Central memory CD8-positive, alpha-beta T cell (primary cell): ENCODE data around the gene PTPN1.
"Not testable (repeated sequence)": the region's sequence is repeated elsewhere in the genome, so short reads cannot be mapped to it uniquely, and the experiment has no call there.

Experiments used
- ATAC-seq: fragments of 150-1000 bp; cut with Tn5 transposase; replicated peaks from 2 replicates; pipeline ENCODE4 v1.10.0; 2022; ENCODE audit warnings: mild to moderate bottlenecking, moderate FRiP score, moderate number of reproducible peaks; ENCODE audit not compliant: poor library complexity, severe bottlenecking; ENCODE audit errors: extremely low read depth
- DNase-seq, 2 donors: peaks; one replicate each; pipeline ENCODE4 v3.0.0; 2021; ENCODE audit warnings: low spot score in 2 of 2
- H3K27ac Mint-ChIP-seq: one replicate; pipeline ENCODE4 v1.8.0; 2022; ENCODE audit warnings: low read depth, mild to moderate bottlenecking, moderate library complexity, mixed read lengths
- H3K27me3 Mint-ChIP-seq: one replicate; pipeline ENCODE4 v1.8.0; 2022; ENCODE audit warnings: mixed read lengths
- H3K36me3 Mint-ChIP-seq: one replicate; pipeline ENCODE4 v1.8.0; 2022; ENCODE audit warnings: mild to moderate bottlenecking, moderate library complexity, mixed read lengths; ENCODE audit not compliant: insufficient read depth
- H3K4me1 Mint-ChIP-seq: one replicate; pipeline ENCODE4 v1.8.0; 2022; ENCODE audit warnings: mixed read lengths
- H3K4me3 Mint-ChIP-seq: one replicate; pipeline ENCODE4 v1.8.0; 2022; ENCODE audit warnings: mild to moderate bottlenecking, moderate library complexity, mixed read lengths
- H3K9me3 Mint-ChIP-seq: one replicate; pipeline ENCODE4 v1.8.0; 2022; ENCODE audit warnings: mixed read lengths

Gene PTPN1

GRCh38 chr20:50605136-50605535, 95.0 kb downstream of the PTPN1 start:
- Mint-ChIP-seq H3K27ac (no peak overlapping the region), H3K36me3 (peaks cover 7% of the 10 kb centered on the region), H3K9me3 (no peaks in the 10 kb centered on the region), H3K4me1 (no peaks in the 10 kb centered on the region), H3K4me3 (no peak overlapping the region), H3K27me3 (peaks cover 48% of the 10 kb centered on the region)
- DNase-seq (no peak), ATAC-seq (no peak)

- no peak for ATAC-seq
- DNase-seq = no peak
- H3K4me1 Mint-ChIP-seq = no peaks in the 10 kb centered on the region
- H3K27ac Mint-ChIP-seq = no peak overlapping the region
- H3K4me3 Mint-ChIP-seq = no peak overlapping the region
- peaks cover 38% of the 10 kb centered on the region for H3K27me3 Mint-ChIP-seq
- H3K36me3 Mint-ChIP-seq = peaks cover 7% of the 10 kb centered on the region
- H3K9me3 Mint-ChIP-seq = no peaks in the 10 kb centered on the region
Observed at GRCh38 chr20:50607436-50607835, 97.3 kb downstream of the PTPN1 start.

DNA sequence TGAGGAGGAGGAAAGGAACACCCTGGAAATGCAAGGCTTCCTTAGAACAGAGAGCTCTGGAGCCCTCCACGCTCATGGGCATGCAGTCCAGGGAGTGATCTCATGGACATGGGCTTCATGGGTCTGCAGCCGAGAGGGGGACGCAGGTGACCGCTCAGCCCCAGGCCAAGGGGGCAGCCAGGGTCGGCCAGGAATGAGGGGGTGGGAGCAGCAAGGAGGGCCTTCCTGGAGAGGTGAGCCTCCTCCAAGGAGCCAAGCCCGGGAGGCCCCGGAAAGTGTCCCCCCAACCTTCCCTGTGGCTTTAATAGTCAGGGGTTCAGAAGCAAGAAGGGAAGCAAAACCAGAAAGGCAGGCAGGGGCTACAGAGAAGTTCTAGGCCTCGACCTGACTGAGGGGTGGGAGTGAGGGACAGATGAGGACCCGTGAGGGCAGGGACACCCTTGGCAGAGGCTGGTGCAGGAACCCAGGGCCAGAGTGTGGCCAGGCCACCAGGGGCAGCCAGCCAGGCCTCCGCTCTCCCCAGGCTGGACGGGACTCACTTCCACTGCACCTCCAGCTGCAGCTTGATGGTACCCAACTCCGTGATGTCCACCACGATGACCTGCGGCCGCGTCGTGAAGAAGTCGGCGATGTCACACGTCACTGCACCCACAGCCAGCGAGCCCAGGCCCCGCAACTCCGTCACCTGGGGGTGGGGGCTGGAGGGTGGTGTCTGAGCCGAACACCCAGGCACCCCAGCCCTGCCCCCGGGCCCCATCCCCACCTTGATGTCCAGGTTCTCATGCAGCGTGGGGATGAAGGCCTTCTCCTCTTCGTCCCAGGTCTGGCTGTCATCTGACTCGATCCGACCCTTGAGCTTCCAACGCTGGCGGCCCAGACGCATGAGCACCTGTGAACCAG, 97.9 kb downstream of the PTPN1 start:
- no peak for ATAC-seq
- H3K27me3 Mint-ChIP-seq = peaks cover 33% of the 10 kb centered on the region

DNA sequence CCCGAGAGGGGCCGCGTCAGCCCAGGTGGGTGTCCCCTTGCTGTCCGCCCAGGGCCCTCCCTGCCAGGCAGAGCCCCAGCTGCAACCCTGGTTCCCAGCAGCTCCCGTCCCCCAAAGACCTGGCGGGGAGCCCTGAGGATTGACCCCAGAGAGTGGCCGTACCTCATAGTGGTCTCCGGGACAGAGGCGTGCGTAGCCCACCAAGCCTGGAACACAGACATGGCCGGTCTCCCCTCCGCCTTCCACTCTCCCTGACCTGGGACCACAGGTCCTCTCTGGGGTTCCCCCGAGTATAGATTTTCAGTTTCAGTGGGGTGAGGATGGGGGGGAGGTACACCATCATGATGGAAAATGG, 98.5 kb downstream of the PTPN1 start:
- Mint-ChIP-seq H3K27me3 (peaks cover 26% of the 10 kb centered on the region), H3K4me3 (no peak overlapping the region), H3K36me3 (peaks cover 3% of the 10 kb centered on the region), H3K4me1 (no peaks in the 10 kb centered on the region), H3K27ac (no peak overlapping the region), H3K9me3 (no peaks in the 10 kb centered on the region)
- DNase-seq (no peak), ATAC-seq (no peak)

More for the DNA sequence above, 97.9 kb downstream of the PTPN1 start:
- H3K27ac Mint-ChIP-seq = no peak overlapping the region
- no peaks in the 10 kb centered on the region for H3K9me3 Mint-ChIP-seq
- no peaks in the 10 kb centered on the region for H3K4me1 Mint-ChIP-seq
- H3K36me3 Mint-ChIP-seq = peaks cover 3% of the 10 kb centered on the region
- no peak overlapping the region for H3K4me3 Mint-ChIP-seq
- DNase-seq = no peak

GRCh38 chr20:50609438-50609989, 99.3 kb downstream of the PTPN1 start:
- Mint-ChIP-seq H3K4me1 (no peaks in the 10 kb centered on the region), H3K9me3 (no peaks in the 10 kb centered on the region), H3K36me3 (peaks cover 3% of the 10 kb centered on the region), H3K27ac (no peak overlapping the region), H3K4me3 (no peak overlapping the region), H3K27me3 (peaks cover 19% of the 10 kb centered on the region)
- ATAC-seq (no peak), DNase-seq (no peak)

- H3K36me3 Mint-ChIP-seq = peaks cover 3% of the 10 kb centered on the region
- no peak for ATAC-seq
- DNase-seq = no peak
- no peak overlapping the region for H3K4me3 Mint-ChIP-seq
- no peaks in the 10 kb centered on the region for H3K4me1 Mint-ChIP-seq
- H3K9me3 Mint-ChIP-seq = no peaks in the 10 kb centered on the region
- H3K27ac Mint-ChIP-seq = peak overlapping the region; percentile 53
- H3K27me3 Mint-ChIP-seq = peaks cover 18% of the 10 kb centered on the region
Observed at GRCh38 chr20:50610212-50610718, 100.1 kb downstream of the PTPN1 start.

DNA sequence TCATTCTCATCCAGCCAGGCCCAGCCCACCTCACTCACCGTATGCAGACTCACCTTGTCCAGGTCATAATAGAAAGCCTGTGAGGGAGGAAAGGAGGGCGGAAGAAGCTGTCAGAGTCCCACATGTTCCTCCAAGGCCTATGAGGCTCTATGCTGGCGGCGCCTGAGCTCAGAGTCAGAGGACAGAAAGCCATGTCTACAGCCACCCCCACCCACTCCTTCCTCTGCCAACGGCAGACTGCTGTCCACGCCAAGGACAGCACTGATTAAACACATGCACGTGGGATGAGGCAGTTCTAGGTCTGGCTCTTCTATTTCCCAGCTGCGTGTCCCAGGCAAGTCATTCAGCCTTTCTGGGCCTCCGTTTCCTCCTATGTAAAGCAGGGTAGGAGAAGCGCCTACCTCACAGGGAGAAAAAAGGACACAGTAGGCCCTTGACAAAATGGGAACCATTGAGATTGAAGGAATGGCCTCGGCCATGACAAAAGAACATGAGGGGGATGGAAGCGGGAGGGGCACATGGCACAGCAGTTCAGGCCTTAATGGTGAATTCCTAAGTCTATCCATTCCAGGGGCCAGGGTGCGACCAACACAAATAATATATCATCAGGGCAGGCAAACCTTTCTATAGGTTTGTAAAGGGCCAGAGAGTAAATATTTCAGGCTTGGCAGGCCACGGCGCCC, 101.1 kb downstream of the PTPN1 start:
- no peak for ATAC-seq
- H3K27ac Mint-ChIP-seq = peak overlapping the region; percentile 53
- H3K4me1 Mint-ChIP-seq = no peaks in the 10 kb centered on the region
- no peak overlapping the region for H3K4me3 Mint-ChIP-seq
- DNase-seq = no peak
- H3K9me3 Mint-ChIP-seq = no peaks in the 10 kb centered on the region
- H3K27me3 Mint-ChIP-seq = peaks cover 17% of the 10 kb centered on the region
- H3K36me3 Mint-ChIP-seq = peaks cover 4% of the 10 kb centered on the region

DNA sequence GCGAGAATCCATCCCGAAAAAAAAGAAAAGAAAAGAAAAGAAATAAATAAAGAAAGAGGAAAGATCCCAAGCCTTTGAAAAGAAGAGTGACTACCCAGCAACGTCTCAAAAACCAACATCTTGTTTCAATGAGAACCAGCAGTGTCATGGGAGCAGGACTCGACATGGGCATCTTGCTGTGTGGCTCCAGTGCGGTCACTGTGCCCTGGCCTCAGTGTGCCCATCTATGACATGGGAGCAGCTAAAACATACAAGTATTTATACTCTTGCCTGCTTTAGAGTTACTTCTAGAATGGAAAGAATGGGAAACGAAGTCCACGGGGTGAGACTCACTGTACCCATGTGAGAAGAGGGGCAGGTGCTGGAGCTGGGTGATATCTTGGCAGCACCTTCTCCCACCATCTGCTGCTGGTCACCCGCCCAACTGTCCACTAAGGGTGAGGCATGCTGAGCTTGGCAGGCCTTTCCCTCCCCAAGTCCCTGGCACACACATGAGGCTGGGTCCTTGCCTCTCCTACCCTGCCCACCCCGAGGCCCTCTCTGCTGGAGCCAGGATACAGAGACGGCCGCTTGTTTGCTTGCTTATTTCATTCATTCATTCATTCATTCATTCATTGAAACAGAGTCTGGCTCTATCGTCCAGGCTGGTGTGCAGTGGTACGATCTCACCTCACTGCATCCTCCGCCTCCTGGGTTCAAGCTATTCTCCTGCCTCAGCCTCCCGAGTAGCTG, 103.4 kb downstream of the PTPN1 start:
- Mint-ChIP-seq H3K27me3 (no peaks in the 10 kb centered on the region), H3K4me1 (no peaks in the 10 kb centered on the region), H3K4me3 (no peak overlapping the region), H3K9me3 (no peaks in the 10 kb centered on the region), H3K36me3 (peaks cover 4% of the 10 kb centered on the region), H3K27ac (no peak overlapping the region)
- ATAC-seq (no peak), DNase-seq (no peak)

DNA sequence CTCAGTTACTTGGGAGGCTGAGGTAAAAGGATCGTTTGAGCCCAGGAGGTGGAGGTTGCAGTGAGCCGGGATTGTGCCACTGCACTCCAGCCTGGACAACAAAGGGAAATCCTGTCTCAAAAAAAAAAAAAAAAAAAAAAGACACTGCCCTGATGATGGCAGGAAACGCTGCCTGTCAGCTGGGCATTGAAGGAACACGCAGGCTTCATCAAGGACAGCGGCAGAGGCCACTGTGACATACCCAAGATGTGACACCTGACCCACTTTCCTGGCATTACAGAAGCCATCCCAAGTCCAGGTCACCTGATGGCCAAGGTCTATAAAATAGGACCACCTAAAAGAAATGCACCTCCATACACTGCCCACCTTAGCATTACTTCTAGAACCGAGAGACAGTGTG, 105.2 kb downstream of the PTPN1 start:
- ATAC-seq = no peak
- no peak for DNase-seq
- Mint-ChIP-seq H3K4me3 (no peak overlapping the region), H3K4me1 (no peaks in the 10 kb centered on the region), H3K9me3 (no peaks in the 10 kb centered on the region), H3K36me3 (peaks cover 2% of the 10 kb centered on the region), H3K27me3 (no peaks in the 10 kb centered on the region), H3K27ac (no peak overlapping the region)

DNA sequence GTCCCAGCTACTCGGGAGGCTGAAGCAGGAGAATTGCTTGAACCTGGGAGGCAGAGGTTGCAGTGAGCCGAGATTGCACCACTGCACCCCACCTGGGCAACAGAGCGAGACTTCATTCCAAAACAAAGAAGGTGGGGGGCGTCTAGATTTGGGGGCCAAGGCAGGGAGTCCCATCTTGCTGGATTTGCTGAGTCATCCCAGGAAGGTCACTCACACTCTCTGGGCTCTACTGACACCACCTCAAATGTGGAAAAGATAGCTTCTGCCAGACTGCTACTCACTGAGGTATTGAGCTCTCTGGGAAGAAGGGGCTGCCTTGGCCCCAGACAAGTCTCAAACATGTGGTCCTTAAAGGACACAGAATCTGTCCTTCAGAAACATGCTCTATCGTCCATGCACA, 106.8 kb downstream of the PTPN1 start:
- Mint-ChIP-seq H3K4me3 (no peak overlapping the region), H3K36me3 (peaks cover 2% of the 10 kb centered on the region), H3K4me1 (no peaks in the 10 kb centered on the region), H3K27me3 (no peaks in the 10 kb centered on the region), H3K9me3 (peaks cover 9% of the 10 kb centered on the region), H3K27ac (no peak overlapping the region)
- ATAC-seq (no peak), DNase-seq (no peak)

DNA sequence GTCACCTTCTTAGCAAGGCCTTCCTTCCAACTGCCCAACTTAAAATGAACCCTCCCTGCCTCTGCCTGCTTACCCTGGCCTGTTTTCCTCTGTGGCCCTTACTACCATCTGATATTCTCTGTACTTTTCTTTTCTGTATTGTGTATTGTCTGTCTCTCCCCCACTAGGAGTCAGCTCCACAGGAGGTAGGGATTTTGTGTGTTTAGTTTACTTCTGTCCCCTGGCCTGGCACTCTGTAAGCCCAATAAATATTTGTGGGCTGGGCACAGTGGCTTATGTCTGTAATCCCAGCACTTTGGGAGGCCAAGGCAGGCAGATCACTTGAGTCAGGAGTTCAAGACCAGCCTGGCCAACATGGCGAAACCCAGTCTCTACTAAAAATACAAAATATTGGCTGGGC, 108.4 kb downstream of the PTPN1 start:
- H3K9me3 Mint-ChIP-seq = peaks cover 9% of the 10 kb centered on the region
- H3K4me1 Mint-ChIP-seq = no peaks in the 10 kb centered on the region
- ATAC-seq = no peak
- no peak for DNase-seq
- no peaks in the 10 kb centered on the region for H3K27me3 Mint-ChIP-seq
- H3K4me3 Mint-ChIP-seq = no peak overlapping the region
- H3K36me3 Mint-ChIP-seq = peaks cover 2% of the 10 kb centered on the region
- H3K27ac Mint-ChIP-seq = no peak overlapping the region

DNA sequence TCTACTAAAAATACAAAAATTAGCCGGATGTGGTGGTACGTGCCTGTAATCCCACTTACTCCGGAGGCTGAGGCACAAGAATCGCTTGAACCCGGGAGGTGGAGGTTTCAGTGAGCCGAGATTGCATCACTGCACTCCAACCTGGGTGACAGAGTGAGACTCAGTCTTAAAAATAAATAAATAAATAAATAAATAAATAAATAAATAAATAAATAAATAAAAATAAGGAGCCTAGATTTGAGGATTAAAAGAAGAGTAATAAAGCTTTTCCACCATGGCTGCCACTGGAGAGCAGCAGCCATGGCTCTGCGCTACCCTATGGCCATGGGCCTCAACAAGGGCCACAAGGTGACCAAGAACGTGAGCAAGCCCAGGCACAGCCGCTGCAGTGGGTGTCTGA, 110.3 kb downstream of the PTPN1 start:
- not testable (repeated sequence) for ATAC-seq, H3K9me3 Mint-ChIP-seq, DNase-seq, H3K4me3 Mint-ChIP-seq, H3K27ac Mint-ChIP-seq, H3K4me1 Mint-ChIP-seq, H3K36me3 Mint-ChIP-seq, H3K27me3 Mint-ChIP-seq
